ENCODE measurements around the gene CCDC70. TPM values are rescaled to one million over a fixed set of nuclear protein-coding genes. Genes with fewer than 3 reads are reported as not detected.
A peak's percentile ranks its signal among the peaks of the same experiment; 100 is the strongest.

CCDC70 gene
- total and polyA plus RNA-seq, 4 donors = not detected

DNA sequence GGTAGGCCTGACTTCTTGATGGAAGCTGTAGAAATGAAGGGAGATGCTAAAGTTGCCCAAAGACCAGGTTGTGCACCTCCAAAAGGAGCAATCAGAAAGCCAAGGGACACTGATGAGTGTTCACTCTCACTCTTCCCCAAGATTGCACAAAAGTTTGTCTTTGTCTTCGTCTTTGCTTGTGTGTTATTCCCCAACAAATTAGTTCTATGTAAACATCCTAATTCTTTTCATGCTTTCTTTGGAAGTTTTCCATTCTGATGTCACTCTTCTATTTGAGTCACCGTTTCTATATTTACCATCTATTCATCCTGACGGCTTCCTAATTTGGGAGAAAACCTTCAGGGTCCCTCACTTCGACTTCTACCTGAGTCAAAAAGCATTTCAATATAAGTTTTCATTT lies 13.1 kb upstream of the CCDC70 start:
- no peak for TF ChIP-seq CTCF (IDR thresholded peaks at IDR 0.05; ENCODE audit: control extremely low read depth, extremely low read depth)
- H3K9ac ChIP-seq (ENCODE audit: insufficient read depth in 1 of 2, low read length in 2 of 2) = no peak overlapping the region
- H3K27ac ChIP-seq (ENCODE audit: low read depth in 1 of 2, low read length in 1 of 2) = no peak overlapping the region
- no peaks in the 10 kb centered on the region for H3K27me3 ChIP-seq (ENCODE audit: control insufficient read depth in 3 of 3, insufficient read depth in 3 of 3, low read length in 2 of 3)
- H3K4me3 ChIP-seq = no peak overlapping the region
- H3K36me3 ChIP-seq (ENCODE audit: control insufficient read depth in 4 of 4, insufficient read depth in 4 of 4, low read length in 4 of 4) = no peaks in the 10 kb centered on the region
- 44 to 62% methylated on average over 4 of the region's 4 CpGs for WGBS, 2 donors
- H3K9me3 ChIP-seq (ENCODE audit: control insufficient read depth in 4 of 4, insufficient read depth in 3 of 4, low read length in 3 of 4) = no peaks in the 10 kb centered on the region
- H3K4me1 ChIP-seq (ENCODE audit: control insufficient read depth in 5 of 5, insufficient read depth in 5 of 5, low read length in 5 of 5) = peaks cover 0 to 7% (median 0%) of the 10 kb centered on the region in 5 donors
- DNase-seq = peak in 1 of 3 donors; percentile 17
- ATAC-seq (ENCODE audit: insufficient read depth, low FRiP score) = no peak

DNA sequence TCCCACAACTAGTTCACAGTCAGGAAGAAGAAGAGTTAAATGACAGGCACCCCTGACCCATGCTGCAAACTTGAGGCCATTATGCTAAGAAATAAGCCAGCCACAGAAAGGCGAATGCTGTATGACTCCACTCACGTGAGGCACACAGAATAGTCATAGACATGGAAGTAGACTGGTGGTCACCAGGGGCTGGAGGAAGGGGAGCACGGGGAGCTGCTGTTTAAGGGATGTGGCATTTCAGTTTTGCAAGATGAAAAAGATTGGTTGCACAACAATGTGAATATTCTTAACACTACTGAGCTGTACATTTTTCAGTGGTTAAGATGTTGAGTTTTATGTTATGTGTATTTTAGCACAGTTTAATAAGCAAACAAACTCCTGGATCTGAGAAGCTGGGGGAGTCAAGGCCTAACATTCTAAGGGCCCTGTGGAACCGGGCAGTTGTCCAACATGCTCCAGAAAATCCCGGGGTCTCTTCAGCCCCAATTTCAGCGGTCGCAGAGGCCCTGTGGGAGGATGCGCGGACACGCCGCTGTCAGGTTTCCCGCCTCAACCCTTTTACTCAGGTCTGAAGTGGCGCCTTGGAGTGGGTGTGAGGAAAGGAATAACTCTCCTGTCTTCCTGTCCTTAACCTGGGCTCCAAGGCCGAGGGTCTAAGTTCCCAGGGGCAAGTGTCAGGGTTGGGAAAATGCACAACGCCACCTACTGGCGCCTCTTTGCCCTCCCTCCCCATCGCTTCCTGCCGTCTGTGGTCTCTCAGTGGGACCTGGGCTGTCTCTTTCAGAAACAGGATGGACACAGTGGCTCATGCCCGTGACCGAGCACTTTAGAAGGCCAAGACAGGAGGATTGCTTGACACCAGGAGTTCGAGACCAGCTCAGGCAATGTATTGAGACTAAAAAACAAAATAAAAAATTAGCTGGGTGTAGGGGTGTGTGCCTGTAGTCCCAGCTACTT lies 12.3 kb upstream of the CCDC70 start:
- Histone ChIP-seq H3K4me3 (no peak overlapping the region), H3K27ac (ENCODE audit: low read depth in 1 of 2, low read length in 1 of 2) (no peak overlapping the region), H3K36me3 (ENCODE audit: control insufficient read depth in 4 of 4, insufficient read depth in 4 of 4, low read length in 4 of 4) (no peaks in the 10 kb centered on the region), H3K9ac (ENCODE audit: insufficient read depth in 1 of 2, low read length in 2 of 2) (no peak overlapping the region), H3K9me3 (ENCODE audit: control insufficient read depth in 4 of 4, insufficient read depth in 3 of 4, low read length in 3 of 4) (no peaks in the 10 kb centered on the region), H3K27me3 (ENCODE audit: control insufficient read depth in 3 of 3, insufficient read depth in 3 of 3, low read length in 2 of 3) (no peaks in the 10 kb centered on the region), H3K4me1 (ENCODE audit: control insufficient read depth in 5 of 5, insufficient read depth in 5 of 5, low read length in 5 of 5) (peaks cover 0 to 7% (median 0%) of the 10 kb centered on the region in 5 donors)
- peak; percentile 8 for TF ChIP-seq CTCF (IDR thresholded peaks at IDR 0.05; ENCODE audit: control extremely low read depth, extremely low read depth)
- 59 to 64% methylated on average over 21 of the region's 21 CpGs for WGBS, 2 donors
- DNase-seq = peak in 1 of 3 donors; percentile 22
- ATAC-seq (ENCODE audit: insufficient read depth, low FRiP score) = no peak

DNA sequence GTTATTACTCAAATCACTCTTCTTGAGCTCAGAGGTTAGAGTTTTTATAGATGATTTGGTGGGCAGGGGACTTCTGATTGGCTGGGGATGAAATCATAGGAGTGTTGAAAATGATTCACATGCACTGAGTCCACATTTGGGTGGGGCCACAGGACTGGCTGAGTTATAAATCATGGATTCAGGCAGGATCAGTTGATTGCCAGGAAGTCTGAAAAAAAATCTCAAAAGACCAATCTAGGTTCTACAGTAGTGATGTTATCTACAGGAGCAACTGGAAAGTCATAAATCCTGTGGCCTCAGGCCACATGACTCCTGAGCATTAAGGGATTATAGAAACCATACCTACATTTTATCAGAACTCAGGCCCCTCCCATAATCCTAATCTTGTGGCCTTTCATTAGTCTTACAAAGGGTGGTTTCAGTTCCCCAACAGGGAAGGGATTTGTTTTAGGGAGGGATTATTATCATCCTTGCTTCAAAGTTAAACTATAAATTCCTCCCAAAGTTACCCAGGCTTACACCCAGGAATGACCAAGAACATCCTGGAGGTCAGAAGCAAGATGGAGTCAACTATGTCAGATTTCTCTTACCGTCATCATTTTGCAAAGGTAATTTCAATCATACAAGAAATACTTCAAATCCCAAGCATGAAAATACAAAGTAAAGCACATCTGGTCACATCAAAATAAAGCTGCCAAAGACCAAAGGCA lies 5.6 kb upstream of the CCDC70 start:
- TF ChIP-seq CTCF (IDR thresholded peaks at IDR 0.05; ENCODE audit: control extremely low read depth, extremely low read depth) = no peak

More for the DNA sequence above, 5.6 kb upstream of the CCDC70 start:
- no peak overlapping the region for H3K27ac ChIP-seq (ENCODE audit: low read depth in 1 of 2, low read length in 1 of 2)
- DNase-seq = no peak
- no peaks in the 10 kb centered on the region for H3K9me3 ChIP-seq (ENCODE audit: control insufficient read depth in 4 of 4, insufficient read depth in 3 of 4, low read length in 3 of 4)
- WGBS, 2 donors = 97 to 99% methylated on average over 1 of the region's 1 CpG
- H3K4me3 ChIP-seq = no peak overlapping the region
- no peak for ATAC-seq (ENCODE audit: insufficient read depth, low FRiP score)
- H3K4me1 ChIP-seq (ENCODE audit: control insufficient read depth in 5 of 5, insufficient read depth in 5 of 5, low read length in 5 of 5) = peaks cover 0 to 2% (median 0%) of the 10 kb centered on the region in 5 donors
- H3K36me3 ChIP-seq (ENCODE audit: control insufficient read depth in 4 of 4, insufficient read depth in 4 of 4, low read length in 4 of 4) = no peaks in the 10 kb centered on the region
- H3K27me3 ChIP-seq (ENCODE audit: control insufficient read depth in 3 of 3, insufficient read depth in 3 of 3, low read length in 2 of 3) = no peaks in the 10 kb centered on the region
- no peak overlapping the region for H3K9ac ChIP-seq (ENCODE audit: insufficient read depth in 1 of 2, low read length in 2 of 2)
